ENCODE results near the gene DMPK.

DMPK gene

GRCh38 chr19:45768655-45768983 is 13.7 kb downstream of the DMPK start:
- TF ChIP-seq CTCF (IDR thresholded peaks at IDR 0.05; ENCODE audit: insufficient read depth, missing control alignments): no peak
- FAIRE-seq: no peak
- no peak for DNase-seq (ENCODE audit: insufficient read length, low spot score)

- DNase-seq (ENCODE audit: insufficient read length, low spot score) (no peak), FAIRE-seq (no peak)
- no peak for TF ChIP-seq CTCF (IDR thresholded peaks at IDR 0.05; ENCODE audit: insufficient read depth, missing control alignments)
These were observed 14.2 kb downstream of the DMPK start for GRCh38 chr19:45767881-45768654.

GRCh38 chr19:45767410-45767880 is 14.8 kb downstream of the DMPK start:
- no peak for TF ChIP-seq CTCF (IDR thresholded peaks at IDR 0.05; ENCODE audit: insufficient read depth, missing control alignments)
- no peak for DNase-seq (ENCODE audit: insufficient read length, low spot score)
- FAIRE-seq: no peak

GRCh38 chr19:45766869-45767346 is 15.4 kb downstream of the DMPK start:
- FAIRE-seq: no peak
- TF ChIP-seq CTCF (IDR thresholded peaks at IDR 0.05; ENCODE audit: insufficient read depth, missing control alignments): no peak
- DNase-seq (ENCODE audit: insufficient read length, low spot score): no peak

- FAIRE-seq (no peak), DNase-seq (ENCODE audit: insufficient read length, low spot score) (no peak)
- TF ChIP-seq CTCF (IDR thresholded peaks at IDR 0.05; ENCODE audit: insufficient read depth, missing control alignments): no peak
These were observed 15.9 kb downstream of the DMPK start for GRCh38 chr19:45766296-45766868.

GRCh38 chr19:45765702-45766295 is 16.5 kb downstream of the DMPK start:
- FAIRE-seq (no peak), DNase-seq (ENCODE audit: insufficient read length, low spot score) (no peak)
- no peak for TF ChIP-seq CTCF (IDR thresholded peaks at IDR 0.05; ENCODE audit: insufficient read depth, missing control alignments)

Measured in D721Med (cell line).